HG03439 (cell line): Measurements from ENCODE around the gene SLC15A4.

Experiments used
- ATAC-seq: cut with Tn5 transposase; IDR thresholded peaks from one replicate; pipeline ENCODE4 v1.9.1; 2021; ENCODE audit warnings: mild to moderate bottlenecking, moderate library complexity; ENCODE audit not compliant: unreplicated experiment

The SLC15A4 gene

DNA sequence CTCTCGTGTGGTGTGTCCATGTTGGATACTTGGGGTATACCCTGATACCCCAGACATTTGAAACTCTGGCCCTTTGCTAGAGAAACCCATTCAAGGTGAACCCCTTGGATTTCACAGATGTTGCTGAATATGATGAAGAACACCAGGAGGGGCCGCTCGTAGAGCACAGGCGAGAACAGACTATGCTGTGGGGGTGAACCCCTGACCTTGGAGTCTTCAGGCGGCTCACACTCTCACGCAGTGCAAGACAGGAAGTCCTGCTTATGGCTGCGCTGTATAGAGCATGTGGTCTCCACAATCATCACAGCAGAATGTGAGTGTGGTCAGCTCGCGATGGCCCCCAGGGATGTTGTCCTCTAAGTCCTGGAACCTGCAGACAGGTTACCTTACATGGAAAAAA is 60.4 kb downstream of the SLC15A4 start:
- ATAC-seq = no peak

DNA sequence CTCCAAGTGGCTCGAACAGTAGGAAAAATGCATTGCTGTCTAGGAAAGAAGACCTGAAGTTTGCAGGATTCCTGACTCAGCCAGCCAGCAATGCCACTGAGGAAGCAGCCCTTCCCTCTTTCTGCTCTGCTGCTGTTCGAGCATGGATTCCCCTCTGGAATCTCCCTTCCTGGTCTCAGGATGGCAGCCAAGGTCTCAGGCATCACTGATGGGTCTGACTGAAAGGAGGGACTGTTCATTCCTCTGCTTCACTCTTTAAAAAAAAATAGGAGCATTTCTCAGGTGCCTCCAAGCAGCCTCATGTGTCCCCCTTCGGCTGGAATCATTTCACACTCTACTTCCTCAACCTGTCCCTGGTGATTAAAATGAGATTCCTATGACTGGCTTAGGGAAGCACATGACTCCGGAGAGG is 62.4 kb downstream of the SLC15A4 start:
- ATAC-seq = no peak

GRCh38 chr12:128755566-128755965 is 68.2 kb downstream of the SLC15A4 start:
- no peak for ATAC-seq

- no peak for ATAC-seq
These were observed 69.5 kb downstream of the SLC15A4 start for GRCh38 chr12:128754275-128754674.

DNA sequence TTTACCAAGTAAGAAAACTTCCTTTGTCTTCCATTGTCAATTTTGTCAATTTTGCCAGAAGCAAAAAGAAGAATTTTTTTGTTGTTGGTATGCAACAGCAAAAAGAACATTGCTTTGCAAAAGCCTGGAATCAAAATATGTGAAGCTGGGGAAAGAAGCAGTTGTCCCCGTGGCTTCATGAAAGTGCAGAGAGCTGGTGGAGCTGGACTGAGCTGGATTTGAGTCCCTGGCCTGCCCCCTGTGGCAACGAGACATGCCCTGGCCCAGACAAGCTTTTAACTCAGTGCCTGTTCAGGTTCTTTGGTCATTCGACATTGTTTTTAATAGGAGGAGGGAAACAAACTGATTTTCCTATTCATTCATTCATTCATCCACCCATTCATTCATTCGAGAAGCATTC is 70.3 kb downstream of the SLC15A4 start:
- ATAC-seq = no peak

DNA sequence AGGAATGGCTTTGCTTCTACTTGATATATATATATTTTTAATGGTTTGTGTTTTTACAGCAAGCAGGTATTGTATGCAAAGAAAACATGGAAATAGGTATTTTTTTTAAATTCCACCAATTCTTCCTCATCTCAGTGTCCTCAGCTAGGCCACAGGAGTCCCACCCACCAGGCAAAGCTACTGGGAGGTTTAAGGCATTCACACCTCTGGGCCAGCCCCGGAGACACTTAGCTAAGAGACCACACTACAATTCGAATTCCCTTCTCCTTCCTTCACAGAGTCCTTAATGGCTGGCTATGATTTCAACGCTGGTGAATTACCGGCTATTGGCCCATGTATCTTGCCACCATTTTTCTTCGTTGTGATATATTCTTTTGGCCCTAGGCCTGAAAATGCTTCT is 71.4 kb downstream of the SLC15A4 start:
- ATAC-seq = no peak

DNA sequence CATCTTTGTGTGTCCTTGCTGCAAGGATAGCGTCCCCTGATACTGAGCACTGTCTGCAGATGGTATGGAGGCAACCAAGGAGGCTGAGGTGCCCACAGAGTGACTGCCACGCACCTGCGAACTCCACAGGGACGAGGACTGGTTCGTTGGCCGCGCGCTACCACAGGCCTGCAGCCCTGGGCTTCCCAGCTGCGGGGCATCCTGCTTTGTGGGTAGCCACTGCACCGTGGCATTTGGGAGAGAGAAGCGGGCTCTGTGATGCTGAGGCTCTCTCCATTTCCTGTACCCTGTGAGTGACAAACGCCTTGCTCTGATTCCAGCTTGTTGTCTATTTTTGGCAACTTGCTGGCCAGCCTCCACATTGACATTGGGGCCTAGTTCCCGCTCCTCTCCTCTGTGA is 76.3 kb downstream of the SLC15A4 start:
- no peak for ATAC-seq

DNA sequence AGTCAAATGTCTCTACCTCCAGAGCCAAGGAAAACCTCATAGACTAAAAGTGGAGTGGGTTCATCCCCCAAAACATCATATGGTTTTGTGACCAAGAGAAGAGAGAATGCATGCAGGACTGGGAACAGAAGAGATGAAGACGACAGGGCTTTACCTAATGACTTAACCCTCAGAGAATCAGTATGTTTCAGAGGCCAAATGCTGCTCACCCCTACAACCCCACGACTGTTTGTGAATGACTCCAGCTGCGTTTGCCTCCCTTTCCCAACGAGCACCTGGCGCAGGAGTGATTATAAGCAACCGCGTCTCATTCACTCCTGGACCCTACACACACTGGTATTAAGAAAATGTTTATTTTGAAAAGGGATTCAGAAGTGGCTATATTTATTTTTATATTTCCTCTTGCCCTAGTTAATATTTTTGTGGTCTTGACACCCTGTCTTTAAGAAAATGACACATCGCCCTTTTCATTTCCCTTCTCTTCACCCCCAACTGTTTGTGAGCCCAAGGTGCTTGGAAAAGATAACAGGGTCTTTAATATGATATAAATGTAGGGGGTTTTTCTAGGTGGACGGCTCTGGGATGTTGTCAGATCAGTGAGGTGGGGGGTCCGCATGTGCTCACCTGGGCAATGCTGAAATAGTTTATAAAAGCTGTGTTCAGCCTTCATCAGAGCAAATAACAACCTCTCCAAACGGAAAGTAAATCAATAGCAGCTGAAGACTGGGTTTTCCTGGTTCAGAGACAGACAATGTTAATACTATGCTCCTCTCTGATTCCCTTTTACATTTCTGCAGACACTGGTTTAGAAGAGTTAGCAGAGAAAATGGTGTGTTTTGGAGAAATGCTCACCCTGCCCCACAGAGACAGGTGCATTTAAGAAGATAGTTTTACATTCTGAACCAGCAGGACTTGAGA is 77.7 kb downstream of the SLC15A4 start:
- ATAC-seq = no peak

DNA sequence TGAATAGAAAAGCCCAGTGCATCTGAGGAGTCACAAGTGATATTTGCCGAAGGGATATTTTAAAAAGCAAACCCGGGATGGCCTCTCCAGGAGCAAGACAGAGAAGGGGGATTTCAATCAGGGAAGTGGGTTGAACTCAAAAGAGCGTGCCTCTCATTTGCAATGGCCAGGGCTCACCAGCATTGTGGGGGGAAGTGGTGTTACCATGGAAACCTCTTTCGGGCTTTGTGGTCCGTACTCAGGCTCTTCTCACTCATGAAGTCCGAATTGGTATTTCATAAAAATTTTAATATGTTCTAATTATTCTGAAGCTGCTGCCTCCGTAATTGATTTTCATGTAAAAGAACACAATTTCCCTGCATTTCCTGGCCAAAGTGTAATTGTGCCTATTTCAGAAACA is 79.8 kb downstream of the SLC15A4 start:
- no peak for ATAC-seq
